ENCODE measurements around the gene ARAP2.
A peak's percentile ranks its signal among the peaks of the same experiment; 100 is the strongest.

Gene ARAP2

GRCh38 chr4:36249610-36250009 is 5.3 kb upstream of the ARAP2 start (continued):
- TF ChIP-seq ZNF549 (tag by site-specific recombination; IDR thresholded peaks at IDR 0.05) (no peak), ZNF48 (tag by site-specific recombination; IDR thresholded peaks at IDR 0.05) (no peak), ZBTB6 (tag by site-specific recombination; IDR thresholded peaks at IDR 0.05) (no peak)

GRCh38 chr4:36243355-36244256 is 708 bp downstream of the ARAP2 start:
- POLR2A ChIA-PET: interaction anchor here (0.7 to 1.3 kb wide), 3 partner anchors 9 to 103 kb away, joined by 3 to 11 read pairs (median 4); no protein-coding TSS in a partner anchor
- peaks cover 7% of the 10 kb centered on the region; the same call in 1 of the 2 replicates for H3K4me1 ChIP-seq (ENCODE audit: control insufficient read depth, insufficient read depth, low read length)
- no peaks in the 10 kb centered on the region for H3K9me3 ChIP-seq (ENCODE audit: control insufficient read depth, insufficient read depth, low read depth, low read length)
- peak overlapping the region; percentile 79 for H3K4me3 ChIP-seq (ENCODE audit: low read depth, low read length)
- peak overlapping the region; percentile 78 for H3K27ac ChIP-seq (ENCODE audit: extremely low read depth, low read depth, low read length)
- no peaks in the 10 kb centered on the region for H3K36me3 ChIP-seq (ENCODE audit: control insufficient read depth in 2 of 2, insufficient read depth in 1 of 2, low read length in 2 of 2)
- CTCF ChIA-PET: interaction anchor here (0.6 to 0.7 kb wide), 3 partner anchors 18 to 260 kb away, joined by 3 read pairs; no protein-coding TSS in a partner anchor
- TF ChIP-seq ZNF112 (tag by site-specific recombination; IDR thresholded peaks at IDR 0.05): no peak
- no peak for TF ChIP-seq ZNF311 (tag by site-specific recombination; IDR thresholded peaks at IDR 0.05; ENCODE audit: borderline replicate concordance)
- TF ChIP-seq ZNF175 (tag by site-specific recombination; IDR thresholded peaks at IDR 0.05): no peak
- TF ChIP-seq ZBTB26 (tag by site-specific recombination; optimal IDR thresholded peaks at IDR 0.05): peak; percentile 49
- TF ChIP-seq ZNF335 (tag by site-specific recombination; conservative IDR thresholded peaks at IDR 0.05): peak; percentile 61
- TF ChIP-seq IKZF3 (tag by site-specific recombination; IDR thresholded peaks at IDR 0.05): 0 out of 2 replicates have a peak, but pooled peaks have one; percentile 19
- no peak for TF ChIP-seq ZNF514 (tag by site-specific recombination; IDR thresholded peaks at IDR 0.05)
- no peak for TF ChIP-seq ZNF645 (tag by site-specific recombination; IDR thresholded peaks at IDR 0.05)
- no peak for TF ChIP-seq PRDM2 (tag by site-specific recombination; IDR thresholded peaks at IDR 0.05; ENCODE audit: borderline replicate concordance)
- peak; percentile 44 for TF ChIP-seq ZNF366 (tag by site-specific recombination; conservative IDR thresholded peaks at IDR 0.05)
- 0 out of 2 replicates have a peak, but pooled peaks have one; percentile 3 for TF ChIP-seq ZBTB8A (tag by site-specific recombination; IDR thresholded peaks at IDR 0.05)
- peak; percentile 29; the same call in 1 of the 2 replicates for TF ChIP-seq ZBTB11 (tag by site-specific recombination; conservative IDR thresholded peaks at IDR 0.05; ENCODE audit: low read depth)
- TF ChIP-seq EGR2 (tag by site-specific recombination; IDR thresholded peaks at IDR 0.05; ENCODE audit: low read depth): peak; percentile 26; the same call in 1 of the 2 replicates
- peak; percentile 93 for TF ChIP-seq ZBTB20 (tag by site-specific recombination; IDR thresholded peaks at IDR 0.05)
- 0 out of 2 replicates have a peak, but pooled peaks have one; percentile 10 for TF ChIP-seq ZXDB (tag by site-specific recombination; IDR thresholded peaks at IDR 0.05)
- no peak for TF ChIP-seq ZNF292 (tag by site-specific recombination; IDR thresholded peaks at IDR 0.05; ENCODE audit: borderline replicate concordance, low read depth)
- TF ChIP-seq SP2 (tag by site-specific recombination; IDR thresholded peaks at IDR 0.05): peak; percentile 29
- peak; percentile 28; the same call in 1 of the 2 replicates for TF ChIP-seq ZBTB17 (tag by site-specific recombination; IDR thresholded peaks at IDR 0.05)
- TF ChIP-seq ZNF24 (tag by site-specific recombination; IDR thresholded peaks at IDR 0.05): no peak

Data from HEK293 (cell line).